Upper lobe of left lung (tissue), 6 donors: ENCODE data around the gene SPEM3. TPM values are rescaled to one million over a fixed set of nuclear protein-coding genes. Genes with fewer than 3 reads are reported as not detected.
"Not testable (repeated sequence)": the region's sequence is repeated elsewhere in the genome, so short reads cannot be mapped to it uniquely, and the experiment has no call there.

ENCODE experiments used
- ATAC-seq, 2 donors: fragments of 200-7000 bp; cut with Tn5 transposase; one replicate each; pipeline ENCODE4 v1.9.1; 2022; ENCODE audit warnings: mild to moderate bottlenecking in 2 of 2, moderate library complexity in 2 of 2; ENCODE audit not compliant: low FRiP score in 2 of 2
- DNase-seq, 2 donors: peaks; one replicate each; pipeline ENCODE4 v3.0.0-alpha.2; 2019 to 2020
- H3K27ac ChIP-seq, 4 donors: fragments of 200-600 bp; sonication (generic); one replicate each; pipeline ENCODE4 v1.5.1; 2016 to 2019
- H3K27me3 ChIP-seq, 4 donors: fragments of 200-600 bp; sonication (generic); one replicate each; pipeline ENCODE4 v1.5.1; 2017 to 2019
- H3K36me3 ChIP-seq, 4 donors: fragments of 200-600 bp; sonication (generic); one replicate each; pipeline ENCODE4 v1.5.1; 2016 to 2019
- H3K4me1 ChIP-seq, 4 donors: fragments of 200-600 bp; sonication (generic); one replicate each; pipeline ENCODE4 v1.5.1; 2018 to 2019
- H3K4me3 ChIP-seq, 4 donors: fragments of 200-600 bp; sonication (generic); one replicate each; pipeline ENCODE4 v1.5.1; 2017 to 2019; ENCODE audit warnings: mild to moderate bottlenecking in 2 of 4, moderate library complexity in 1 of 4
- H3K9me3 ChIP-seq, 4 donors: fragments of 200-600 bp; sonication (generic); one replicate each; pipeline ENCODE4 v1.5.1; 2018 to 2019
- CTCF ChIP-seq, 6 experiments: fragments of 450-650 bp in 4 of 6; fragments of 200-600 bp in 2 of 6; sonication (generic) in 2 of 6; IDR thresholded peaks; one replicate each; pipeline ENCODE4 v1.5.1; 2016 to 2019; ENCODE audit warnings: antibody characterized with exemption in 6 of 6
- EP300 ChIP-seq, 4 donors: sonication (generic); formaldehyde crosslinking; IDR thresholded peaks; one replicate each; pipeline ENCODE4 v1.5.1; 2017; ENCODE audit warnings: antibody characterized with exemption in 4 of 4, control low read depth in 2 of 4
- POLR2A ChIP-seq, 4 donors: fragments of 450-650 bp; IDR thresholded peaks; one replicate each; pipeline ENCODE4 v1.5.1; 2016 to 2017; ENCODE audit warnings: antibody characterized with exemption in 4 of 4, mild to moderate bottlenecking in 2 of 4
- POLR2AphosphoS5 ChIP-seq, 2 donors: sonication (generic); formaldehyde crosslinking; IDR thresholded peaks; one replicate each; pipeline ENCODE4 v1.5.1; 2017; ENCODE audit warnings: antibody characterized with exemption in 2 of 2
- WGBS, 2 donors: methylation state at CpG; one replicate each; pipeline ENCODE4 v1.1.5; 2017 to 2018; 5-methylcytosine and 5-hydroxymethylcytosine counted together
- total RNA-seq, 6 donors: library from RNA; depleted of rRNA in 4 of 6; stranded (reverse); fragments of >200 nt in 4 of 6; gene quantifications; one replicate each; pipeline versions ENCODE4 v1.1.0 to v1.2.1, GENCODE V29; 2016 to 2021
- donor health status: DM: no; HTN: no; CAD: no; lungs with moderate emphysema.
- donor health status: DM: no; HTN: yes; CAD: no; lungs with severe emphysema.

The SPEM3 gene
- total RNA-seq, 6 donors from 2014 or later: not detected

GRCh38 chr17:7479213-7480088, 50.8 kb downstream of the SPEM3 start, which contains the start of gene ZBTB4:
TSS of gene ZBTB4 (minus strand) at chr17:7479631. CDS start at chr17:7466801, 12,830 bp downstream.
- peaks cover 39 to 58% (median 47%) of the 10 kb centered on the region in 4 donors for H3K4me1 ChIP-seq
- H3K27ac ChIP-seq: peak within 1 kb of the TSS; percentile 97 to 99 (median 98)
- DNase-seq (peak; percentile 66 to 94), ATAC-seq (peak in 1 of 2 donors; percentile 31)
- WGBS, 2 donors: 0% methylated on average over 2 of the region's 92 CpGs
- H3K4me3 ChIP-seq: peak within 1 kb of the TSS; percentile 62 to 94 (median 86)
- H3K27me3 ChIP-seq: no peaks in the 10 kb centered on the region
- no peaks in the 10 kb centered on the region for H3K9me3 ChIP-seq
- no peaks in the 10 kb centered on the region for H3K36me3 ChIP-seq
- TF ChIP-seq POLR2A (IDR thresholded peaks at IDR 0.05): peak in 3 of 4 donors; percentile 58 to 81 (median 75)
- no peak for TF ChIP-seq CTCF (IDR thresholded peaks at IDR 0.05)
- TF ChIP-seq EP300 (IDR thresholded peaks at IDR 0.05): no peak
- TF ChIP-seq POLR2AphosphoS5 (IDR thresholded peaks at IDR 0.05): peak; percentile 18 to 69

- TF ChIP-seq CTCF (IDR thresholded peaks at IDR 0.05) (peak in 1 of 6 experiments; percentile 11), EP300 (IDR thresholded peaks at IDR 0.05) (no peak)
- no peak for DNase-seq
- Histone ChIP-seq H3K36me3 (no peaks in the 10 kb centered on the region), H3K4me1 (peaks cover 37 to 55% (median 43%) of the 10 kb centered on the region in 4 donors), H3K27ac (peak overlapping the region; percentile 97 to 99 (median 98)), H3K4me3 (peak overlapping the region; percentile 62 to 94 (median 86)), H3K9me3 (no peaks in the 10 kb centered on the region), H3K27me3 (no peaks in the 10 kb centered on the region)
- ATAC-seq: no peak
- 7% methylated on average over 8 of the region's 8 CpGs; no CpG with 5 or more reads in 1 of the 2 donors for WGBS, 2 donors
These were observed 51.4 kb downstream of the SPEM3 start for GRCh38 chr17:7480089-7480384.

- H3K36me3 ChIP-seq, DNase-seq, H3K27me3 ChIP-seq, H3K9me3 ChIP-seq, ATAC-seq: not testable (repeated sequence)
- Histone ChIP-seq H3K27ac (peak within 1 kb of the TSS; percentile 97 to 100 (median 98)), H3K4me3 (peak within 1 kb of the TSS in 2 of 4 donors; percentile 62 to 94), H3K4me1 (peaks cover 32 to 55% (median 43%) of the 10 kb centered on the region in 4 donors)
- WGBS, 2 donors: 86 to 93% methylated on average over 4 of the region's 4 CpGs
These were observed 52.6 kb downstream of the SPEM3 start, which contains the start of gene SLC35G6 for GRCh38 chr17:7481275-7481674. TSS of gene SLC35G6 (plus strand) at chr17:7481446. CDS start at chr17:7481517, 71 bp downstream.

GRCh38 chr17:7481842-7482741, 53.4 kb downstream of the SPEM3 start:
- peak in 1 of 2 donors; percentile 80 for DNase-seq
- peak overlapping the region in 3 of 4 donors; percentile 11 to 100 (median 98) for H3K27ac ChIP-seq
- not testable (repeated sequence) for H3K9me3 ChIP-seq, ATAC-seq, H3K4me3 ChIP-seq, H3K36me3 ChIP-seq, H3K27me3 ChIP-seq
- H3K4me1 ChIP-seq: peaks cover 32 to 55% (median 43%) of the 10 kb centered on the region in 4 donors
- 90 to 94% methylated on average over 24 to 29 of the region's 31 CpGs for WGBS, 2 donors

Other genes with a start within 250 kb of the SPEM3 start
- gene ASGR1, start 249.5 kb upstream of the SPEM3 start, total RNA-seq: 10 to 100 TPM in 1 of 6 donors, 1 to 10 TPM in 4, not detected in 1; 1.1 to 11.5 (median 6.8) TPM
- gene DLG4, start 209.0 kb upstream of the SPEM3 start, total RNA-seq: 10 to 100 TPM; 10.5 to 32.5 (median 19.4) TPM
- gene ACADVL, start 208.9 kb upstream of the SPEM3 start, total RNA-seq: 1,000 to 10,000 TPM in 2 of 6 donors, 100 to 1,000 TPM in 4; 377 to 1,449 (median 553) TPM
- 10 to 100 TPM; 40.4 to 70.2 (median 42.4) TPM for gene DVL2, start 194.3 kb upstream of the SPEM3 start, total RNA-seq
- gene PHF23, start 189.4 kb upstream of the SPEM3 start, total RNA-seq: 10 to 100 TPM; 25.4 to 54.5 (median 31.2) TPM
- gene GABARAP, start 186.4 kb upstream of the SPEM3 start, total RNA-seq: 100 to 1,000 TPM; 381 to 631 (median 601) TPM
- 100 to 1,000 TPM in 2 of 6 donors, 10 to 100 TPM in 4; 62.9 to 139 (median 75.0) TPM for gene CTDNEP1, start 177.1 kb upstream of the SPEM3 start, total RNA-seq
- 10 to 100 TPM in 5 of 6 donors, 1 to 10 TPM in 1; 5.2 to 36.3 (median 21.0) TPM for gene ELP5, start 176.6 kb upstream of the SPEM3 start, total RNA-seq
- gene CLDN7, start 166.4 kb upstream of the SPEM3 start, total RNA-seq: 100 to 1,000 TPM in 5 of 6 donors, 10 to 100 TPM in 1; 57.6 to 201 (median 137) TPM
- 1 to 10 TPM; 1.0 to 5.2 (median 1.2) TPM for gene SLC2A4, start 147.1 kb upstream of the SPEM3 start, total RNA-seq
- gene YBX2, start 134.2 kb upstream of the SPEM3 start, total RNA-seq: 1 to 10 TPM in 3 of 6 donors, under 1 TPM in 2, not detected in 1; 0.14 to 2.2 (median 1.2) TPM
- 100 to 1,000 TPM in 5 of 6 donors, 10 to 100 TPM in 1; 84.9 to 303 (median 207) TPM for gene EIF5A, start 121.2 kb upstream of the SPEM3 start, total RNA-seq
- gene GPS2, start 113.5 kb upstream of the SPEM3 start, total RNA-seq: 100 to 1,000 TPM in 2 of 6 donors, 10 to 100 TPM in 4; 55.2 to 109 (median 95.7) TPM
- gene NEURL4, start 99.5 kb upstream of the SPEM3 start, total RNA-seq: 10 to 100 TPM; 14.2 to 77.5 (median 37.5) TPM
- 100 to 1,000 TPM in 1 of 6 donors, 10 to 100 TPM in 4, 1 to 10 TPM in 1; 8.5 to 114 (median 22.8) TPM for gene ACAP1, start 92.3 kb upstream of the SPEM3 start, total RNA-seq
- 10 to 100 TPM in 3 of 6 donors, 1 to 10 TPM in 3; 5.2 to 13.8 (median 10.5) TPM for gene KCTD11, start 76.7 kb upstream of the SPEM3 start, total RNA-seq
- 1 to 10 TPM in 1 of 6 donors, not detected in 5; 1.0 TPM for gene TMEM95, start 73.7 kb upstream of the SPEM3 start, total RNA-seq
- 10 to 100 TPM in 1 of 6 donors, 1 to 10 TPM in 5; 5.8 to 16.8 (median 8.2) TPM for gene TNK1, start 47.8 kb upstream of the SPEM3 start, total RNA-seq
- gene PLSCR3, start 34.3 kb upstream of the SPEM3 start, total RNA-seq: 10 to 100 TPM; 20.6 to 64.5 (median 37.7) TPM
- 10 to 100 TPM; 21.6 to 65.0 (median 52.6) TPM for gene TMEM256, start 24.8 kb upstream of the SPEM3 start, total RNA-seq
- 10 to 100 TPM in 3 of 6 donors, 1 to 10 TPM in 3; 3.8 to 16.8 (median 8.9) TPM for gene NLGN2, start 21.0 kb upstream of the SPEM3 start, total RNA-seq
- not detected for gene SPEM1, start 8.5 kb upstream of the SPEM3 start, total RNA-seq
- gene SPEM2, start 3.2 kb upstream of the SPEM3 start, total RNA-seq: not detected
- gene TMEM102, start 6.6 kb downstream of the SPEM3 start, total RNA-seq: 10 to 100 TPM in 5 of 6 donors, 1 to 10 TPM in 1; 9.7 to 14.3 (median 13.1) TPM
- 1 to 10 TPM in 2 of 6 donors, under 1 TPM in 3, not detected in 1; 0.15 to 2.0 (median 0.57) TPM for gene FGF11, start 10.7 kb downstream of the SPEM3 start, total RNA-seq
- gene CHRNB1, start 16.2 kb downstream of the SPEM3 start, total RNA-seq: 10 to 100 TPM in 1 of 6 donors, 1 to 10 TPM in 5; 1.9 to 11.5 (median 7.0) TPM
- 10 to 100 TPM; 54.4 to 90.1 (median 74.2) TPM for gene ZBTB4, start 50.8 kb downstream of the SPEM3 start, total RNA-seq
- not detected for gene SLC35G6, start 52.6 kb downstream of the SPEM3 start, total RNA-seq
- gene POLR2A, start 55.5 kb downstream of the SPEM3 start, total RNA-seq: 100 to 1,000 TPM in 4 of 6 donors, 10 to 100 TPM in 2; 79.5 to 139 (median 112) TPM
- gene TNFSF12, start 120.2 kb downstream of the SPEM3 start, total RNA-seq: 100 to 1,000 TPM in 1 of 6 donors, 10 to 100 TPM in 5; 32.3 to 158 (median 73.2) TPM
- gene TNFSF13, start 129.9 kb downstream of the SPEM3 start, total RNA-seq: 100 to 1,000 TPM in 4 of 6 donors, 10 to 100 TPM in 2; 74.2 to 226 (median 129) TPM
- 100 to 1,000 TPM in 1 of 6 donors, 10 to 100 TPM in 5; 54.2 to 108 (median 57.5) TPM for gene SENP3, start 133.1 kb downstream of the SPEM3 start, total RNA-seq
- gene CD68, start 150.8 kb downstream of the SPEM3 start, total RNA-seq: 100 to 1,000 TPM in 5 of 6 donors, 10 to 100 TPM in 1; 76.5 to 500 (median 260) TPM
- gene MPDU1, start 155.0 kb downstream of the SPEM3 start, total RNA-seq: 100 to 1,000 TPM in 1 of 6 donors, 10 to 100 TPM in 5; 50.6 to 121 (median 56.2) TPM
- 1 to 10 TPM in 1 of 6 donors, under 1 TPM in 2, not detected in 3; 0.63 to 1.5 (median 0.71) TPM for gene SOX15, start 161.2 kb downstream of the SPEM3 start, total RNA-seq
- 10 to 100 TPM; 35.6 to 46.1 (median 38.4) TPM for gene FXR2, start 186.0 kb downstream of the SPEM3 start, total RNA-seq
- gene SAT2, start 199.0 kb downstream of the SPEM3 start, total RNA-seq: 100 to 1,000 TPM in 1 of 6 donors, 10 to 100 TPM in 5; 66.4 to 155 (median 81.3) TPM
- under 1 TPM in 3 of 6 donors, not detected in 3; 0.34 to 0.88 (median 0.46) TPM for gene SHBG, start 201.3 kb downstream of the SPEM3 start, total RNA-seq
- gene ATP1B2, start 222.1 kb downstream of the SPEM3 start, total RNA-seq: 1 to 10 TPM in 2 of 6 donors, under 1 TPM in 2, not detected in 2; 0.46 to 2.2 (median 0.97) TPM